Heart right ventricle (tissue), 16 donors: Measurements from ENCODE around the gene ABCD4. TPM values are rescaled to one million over a fixed set of nuclear protein-coding genes. Genes with fewer than 3 reads are reported as not detected.

Experiments used
- ATAC-seq, 8 donors: fragments of 200-7000 bp; cut with Tn5 transposase; one replicate each; pipeline ENCODE4 v1.9.1; 2020; ENCODE audit warnings: mild to moderate bottlenecking in 8 of 8, moderate library complexity in 8 of 8, moderate number of reproducible peaks in 1 of 8
- DNase-seq, 2 donors: peaks; one replicate each; pipeline ENCODE4 v3.0.0-alpha.2; 2020
- H3K27ac ChIP-seq, 10 donors: fragments of 200-600 bp; sonication (generic) in 2 of 10; one replicate each; pipeline versions ENCODE4 v1.5.0 to v1.8.0; 2020 to 2022; ENCODE audit warnings: mild to moderate bottlenecking in 3 of 10
- H3K27me3 ChIP-seq, 7 donors: fragments of 200-600 bp; one replicate each; pipeline ENCODE4 v1.8.0; 2021 to 2022; ENCODE audit warnings: mild to moderate bottlenecking in 2 of 7
- H3K36me3 ChIP-seq, 9 donors: fragments of 200-600 bp; sonication (generic) in 1 of 9; one replicate each; pipeline versions ENCODE4 v1.5.0 to v1.8.0; 2020 to 2022; ENCODE audit warnings: mild to moderate bottlenecking in 2 of 9
- H3K4me1 ChIP-seq, 9 donors: fragments of 200-600 bp; sonication (generic) in 1 of 9; one replicate each; pipeline versions ENCODE4 v1.5.0 to v1.8.0; 2020 to 2022; ENCODE audit warnings: mild to moderate bottlenecking in 4 of 9
- H3K4me3 ChIP-seq, 10 donors: fragments of 200-600 bp; sonication (generic) in 2 of 10; one replicate each; pipeline versions ENCODE4 v1.5.0 to v1.8.0; 2020 to 2022; ENCODE audit warnings: mild to moderate bottlenecking in 7 of 10, moderate library complexity in 2 of 10
- H3K9me3 ChIP-seq, 11 donors: fragments of 200-600 bp in 10 of 11; sonication (generic) in 2 of 11; one replicate each; pipeline versions ENCODE4 v1.5.0 to v1.8.0; 2013 to 2022; ENCODE audit warnings: mild to moderate bottlenecking in 2 of 11, control low read depth in 1 of 11, moderate library complexity in 1 of 11
- WGBS, 2 donors: extraction: QIAGEN DNeasy Blood & Tissue Kit; methylation state at CpG; one replicate each; pipeline ENCODE4 v1.1.7; 2013; ENCODE audit warnings: inconsistent platforms in 1 of 2; 5-methylcytosine and 5-hydroxymethylcytosine counted together
- intact Hi-C, 10 donors: fragments of 100-400 bp; cut with DNase I; formaldehyde crosslinking; loops; one replicate each; pipeline versions ENCODE4 v1.11.1 to v1.14.2; 2022
- polyA plus RNA-seq, 2 donors: library from polyadenylated mRNA; stranded (reverse); fragments of 200-250 nt; gene quantifications; one replicate each; pipeline ENCODE4 v1.2.3, GENCODE V29; 2013
- total RNA-seq, 10 donors: library from RNA; stranded (reverse); fragmentation: NEBNext Ultra II Directional in 3 of 10; extraction: Animal tissue kit (Norgen Biotek cat#: 25700) in 3 of 10; gene quantifications; one replicate each; pipeline versions ENCODE4 v1.2.1 to v1.2.4, GENCODE V29; 2021 to 2023
- TF ChIP-seq, protein P1 (sequence below), 9 donors: fragments of 200-600 bp; sonication (generic) in 2 of 9; IDR thresholded peaks; one replicate each; pipeline versions ENCODE4 v1.5.0 to v1.8.0; 2021 to 2022; ENCODE audit warnings: antibody characterized with exemption in 9 of 9, mild to moderate bottlenecking in 5 of 9, moderate library complexity in 1 of 9
- donor health status: Arrhythmogenic right ventricular cardiomyopathy.
- donor health status: ischemic (EF 13 %, LVEDD 7.1; RV severe dilation, severe dysfunction).
- donor health status: healthy with polysubstance abuse.
- donor health status: DM: no; HTN: yes; CAD: no.
- donor health status: DM: no; HTN: no; CAD: no.
- donor health status: ischemic (EF 25% LVEDD 6.9; RV normal size, moderate dysfunction).
- donor health status: ischemic (EF 25% LVEDD 5.7; RV mildly dilated, moderate dysfunction).
- donor health status: healthy.
- donor health status: DM: yes; HTN: yes; CAD: no.
- donor health status: Ischemic cardiomyopathy.
- donor health status: ischemic (EF 35%, LVEDD 5.7; RV mildly dilated, moderate dysfunction).
- donor health status: nonischemic (EF 11% LVEDD 7.7; RV severe dilation, severe dysfunction).
- donor health status: DM: yes; HTN: yes; CAD: no.
- donor health status: PGD.
- donor health status: ischemic (EF 29% LVEDD 5.4; RV normal size, mild dysfunction).
- donor health status: nonischemic (EF 23%, LVEDD 6.1; RV moderate dilation, normal function).

The ABCD4 gene
- total and polyA plus RNA-seq, 12 donors: 17.8 to 76.4 (median 22.0) TPM

DNA sequence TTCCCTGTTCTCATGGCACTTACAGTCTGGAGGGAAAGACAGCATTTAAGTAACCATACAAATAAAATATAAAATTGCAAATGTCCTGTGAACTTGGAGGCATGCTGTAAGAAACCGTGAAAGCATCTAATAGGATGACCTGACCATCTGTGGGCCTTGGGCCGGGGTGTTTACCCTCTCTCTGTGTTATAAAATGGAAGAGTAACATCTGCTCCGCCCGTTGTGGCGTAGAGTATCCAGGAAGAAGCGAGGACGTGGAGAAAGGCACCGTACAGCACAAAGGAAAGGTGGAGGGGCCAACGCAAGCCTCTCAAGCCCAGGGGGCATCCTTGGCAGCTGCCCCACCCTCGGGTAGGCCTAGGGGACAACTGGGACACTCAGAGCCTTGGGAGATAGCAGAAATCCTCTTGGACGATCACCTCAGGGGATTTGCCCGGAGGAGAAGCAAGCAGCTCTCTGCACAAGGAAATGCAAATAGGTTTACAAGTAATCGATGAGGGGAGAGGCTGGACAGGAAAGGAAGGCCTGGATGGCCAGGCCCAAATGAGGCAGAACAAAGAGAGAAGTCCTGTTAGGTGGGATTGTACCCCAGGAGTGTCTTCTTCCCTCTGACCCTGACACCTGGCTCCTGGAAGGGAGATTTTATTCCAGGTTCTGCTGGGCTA is 37.3 kb downstream of the ABCD4 start:
- TF ChIP-seq, protein P1, sequence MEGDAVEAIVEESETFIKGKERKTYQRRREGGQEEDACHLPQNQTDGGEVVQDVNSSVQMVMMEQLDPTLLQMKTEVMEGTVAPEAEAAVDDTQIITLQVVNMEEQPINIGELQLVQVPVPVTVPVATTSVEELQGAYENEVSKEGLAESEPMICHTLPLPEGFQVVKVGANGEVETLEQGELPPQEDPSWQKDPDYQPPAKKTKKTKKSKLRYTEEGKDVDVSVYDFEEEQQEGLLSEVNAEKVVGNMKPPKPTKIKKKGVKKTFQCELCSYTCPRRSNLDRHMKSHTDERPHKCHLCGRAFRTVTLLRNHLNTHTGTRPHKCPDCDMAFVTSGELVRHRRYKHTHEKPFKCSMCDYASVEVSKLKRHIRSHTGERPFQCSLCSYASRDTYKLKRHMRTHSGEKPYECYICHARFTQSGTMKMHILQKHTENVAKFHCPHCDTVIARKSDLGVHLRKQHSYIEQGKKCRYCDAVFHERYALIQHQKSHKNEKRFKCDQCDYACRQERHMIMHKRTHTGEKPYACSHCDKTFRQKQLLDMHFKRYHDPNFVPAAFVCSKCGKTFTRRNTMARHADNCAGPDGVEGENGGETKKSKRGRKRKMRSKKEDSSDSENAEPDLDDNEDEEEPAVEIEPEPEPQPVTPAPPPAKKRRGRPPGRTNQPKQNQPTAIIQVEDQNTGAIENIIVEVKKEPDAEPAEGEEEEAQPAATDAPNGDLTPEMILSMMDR (IDR thresholded peaks at IDR 0.05): no peak
- H3K27me3 ChIP-seq: no peaks in the 10 kb centered on the region
- no peaks in the 10 kb centered on the region for H3K36me3 ChIP-seq
- H3K4me1 ChIP-seq: no peaks in the 10 kb centered on the region
- intact Hi-C loops: no loop called here
- WGBS, 2 donors: 63 to 70% methylated on average over 13 of the region's 13 CpGs
- no peak overlapping the region for H3K4me3 ChIP-seq
- H3K27ac ChIP-seq: no peak overlapping the region
- no peak for ATAC-seq
- DNase-seq: no peak
- H3K9me3 ChIP-seq: no peaks in the 10 kb centered on the region

- TF ChIP-seq, protein P1 (IDR thresholded peaks at IDR 0.05): no peak
- no peak overlapping the region for H3K27ac ChIP-seq
- DNase-seq: no peak
- intact Hi-C loops: no loop called here
- peaks cover 0 to 7% (median 0%) of the 10 kb centered on the region in 7 donors for H3K27me3 ChIP-seq
- no peak for ATAC-seq
- H3K4me1 ChIP-seq: no peaks in the 10 kb centered on the region
- H3K36me3 ChIP-seq: no peaks in the 10 kb centered on the region
- 60 to 61% methylated on average over 5 of the region's 5 CpGs for whole genome bisulfite sequencing, 2 donors
- H3K9me3 ChIP-seq: no peaks in the 10 kb centered on the region
- no peak overlapping the region for H3K4me3 ChIP-seq
Observed at GRCh38 chr14:74263921-74264320, 38.8 kb downstream of the ABCD4 start.

- intact Hi-C loops: no loop called here
- WGBS, 2 donors: 77 to 79% methylated on average over 9 of the region's 9 CpGs
Observed at GRCh38 chr14:74263181-74263580, 39.6 kb downstream of the ABCD4 start.

GRCh38 chr14:74262076-74262475 is 40.7 kb downstream of the ABCD4 start:
- ATAC-seq: no peak
- Histone ChIP-seq H3K27me3 (peaks cover 0 to 20% (median 0%) of the 10 kb centered on the region in 7 donors), H3K9me3 (no peaks in the 10 kb centered on the region), H3K4me3 (no peak overlapping the region), H3K27ac (no peak overlapping the region), H3K4me1 (peaks cover 0 to 13% (median 10%) of the 10 kb centered on the region in 9 donors), H3K36me3 (no peaks in the 10 kb centered on the region)
- TF ChIP-seq, protein P1 (IDR thresholded peaks at IDR 0.05): no peak
- intact Hi-C loops: no loop called here
- 93% methylated on average over 9 of the region's 9 CpGs for WGBS, 2 donors
- DNase-seq: no peak

More at GRCh38 chr14:74263181-74263580, 39.6 kb downstream of the ABCD4 start:
- TF ChIP-seq, protein P1 (IDR thresholded peaks at IDR 0.05): no peak
- H3K27me3 ChIP-seq: peaks cover 0 to 14% (median 0%) of the 10 kb centered on the region in 7 donors
- ATAC-seq: no peak
- no peaks in the 10 kb centered on the region for H3K9me3 ChIP-seq
- H3K27ac ChIP-seq: no peak overlapping the region
- H3K36me3 ChIP-seq: no peaks in the 10 kb centered on the region
- no peak overlapping the region for H3K4me3 ChIP-seq
- DNase-seq: no peak
- peaks cover 0 to 6% (median 4%) of the 10 kb centered on the region in 9 donors for H3K4me1 ChIP-seq
